ENCODE measurements around the gene PITX1.
A peak's percentile ranks its signal among the peaks of the same experiment; 100 is the strongest.

Gene PITX1

DNA sequence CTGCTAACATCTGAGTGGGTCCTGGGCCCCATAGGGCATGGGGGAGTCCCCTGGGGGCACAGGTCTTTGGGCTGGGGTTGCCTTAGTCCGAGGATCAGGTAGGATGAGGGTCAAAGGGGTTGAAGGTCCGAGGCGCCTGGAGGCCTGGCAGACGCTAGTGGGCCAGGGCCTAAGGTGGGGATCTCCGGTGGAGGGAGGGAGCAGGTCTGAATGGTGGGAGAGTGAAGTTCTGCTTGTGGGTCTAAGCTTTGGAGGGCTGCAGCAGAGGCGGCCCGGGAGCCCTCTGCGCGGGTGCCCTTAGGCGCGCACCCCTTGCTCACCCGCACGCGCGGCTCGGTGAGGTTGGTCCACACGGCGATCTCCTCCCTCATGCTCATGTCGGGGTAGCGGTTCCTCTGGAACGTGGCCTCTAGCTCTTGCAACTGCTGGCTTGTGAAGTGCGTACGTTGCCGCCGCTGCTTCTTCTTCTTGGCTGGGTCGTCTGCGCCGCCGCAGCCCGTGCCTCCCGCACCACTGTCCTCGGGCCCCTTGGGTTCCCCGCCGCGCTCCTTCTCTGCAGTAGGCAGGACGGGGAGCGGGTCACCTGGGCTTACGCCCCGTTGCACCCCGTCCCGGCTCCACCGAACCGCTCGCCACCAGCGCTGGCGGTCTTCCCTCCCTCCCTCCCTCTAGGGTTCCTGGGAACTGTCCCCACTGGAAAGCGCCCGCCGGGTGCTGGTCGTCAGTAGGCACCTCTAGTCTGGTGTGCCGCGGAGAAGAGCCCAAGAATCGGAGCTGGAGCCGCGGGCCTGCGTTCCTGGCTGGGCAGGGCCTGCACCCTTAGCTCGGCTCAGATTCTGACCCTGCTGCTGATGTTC, 2.8 kb downstream of the PITX1 start:
- DNase-seq (ENCODE audit: low read depth, low spot score), result no peak
- H3K27ac ChIP-seq, result peak overlapping the region; percentile 94

DNA sequence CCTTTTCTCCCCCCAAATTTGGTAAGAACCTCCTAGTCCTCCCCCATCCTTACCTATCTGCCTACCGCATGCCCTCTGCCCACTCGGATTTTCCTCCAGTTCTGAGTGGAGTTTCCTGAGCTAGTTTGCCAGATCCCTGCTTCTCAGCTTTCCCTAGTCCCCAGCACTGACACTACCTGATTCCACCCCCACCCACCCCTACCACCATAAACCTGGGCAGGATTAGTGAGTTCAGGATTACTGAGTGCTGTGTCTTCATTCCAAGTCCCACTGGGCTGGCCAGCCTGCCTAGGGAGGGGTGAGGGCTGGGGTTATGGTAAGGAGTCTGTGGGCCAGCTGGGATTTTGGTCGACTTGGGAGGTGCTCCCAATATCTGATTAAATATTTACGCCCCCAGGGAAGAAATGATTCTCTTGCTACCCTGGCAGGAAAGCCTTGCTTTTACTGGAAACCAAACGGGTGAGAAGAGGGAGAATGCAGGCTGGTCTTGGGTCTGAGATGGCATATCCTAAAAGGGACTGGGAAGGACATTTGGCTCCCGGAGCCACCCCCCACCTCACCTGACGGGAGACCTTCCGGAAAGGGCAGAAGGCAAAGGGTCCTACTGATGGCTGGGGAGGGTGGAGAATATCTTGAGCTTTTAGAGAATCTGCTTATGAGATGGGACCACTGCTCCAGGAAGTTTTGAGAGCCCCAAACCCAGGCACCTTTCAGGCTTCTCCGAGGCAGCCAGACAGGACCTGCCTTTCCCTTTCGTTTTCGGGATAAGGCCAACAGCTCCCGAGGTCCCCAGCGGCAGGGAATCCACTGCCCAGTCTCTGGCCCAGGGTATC, 3.7 kb downstream of the PITX1 start:
- H3K27ac ChIP-seq, result peak overlapping the region; percentile 94
- DNase-seq (ENCODE audit: low read depth, low spot score), result no peak

DNA sequence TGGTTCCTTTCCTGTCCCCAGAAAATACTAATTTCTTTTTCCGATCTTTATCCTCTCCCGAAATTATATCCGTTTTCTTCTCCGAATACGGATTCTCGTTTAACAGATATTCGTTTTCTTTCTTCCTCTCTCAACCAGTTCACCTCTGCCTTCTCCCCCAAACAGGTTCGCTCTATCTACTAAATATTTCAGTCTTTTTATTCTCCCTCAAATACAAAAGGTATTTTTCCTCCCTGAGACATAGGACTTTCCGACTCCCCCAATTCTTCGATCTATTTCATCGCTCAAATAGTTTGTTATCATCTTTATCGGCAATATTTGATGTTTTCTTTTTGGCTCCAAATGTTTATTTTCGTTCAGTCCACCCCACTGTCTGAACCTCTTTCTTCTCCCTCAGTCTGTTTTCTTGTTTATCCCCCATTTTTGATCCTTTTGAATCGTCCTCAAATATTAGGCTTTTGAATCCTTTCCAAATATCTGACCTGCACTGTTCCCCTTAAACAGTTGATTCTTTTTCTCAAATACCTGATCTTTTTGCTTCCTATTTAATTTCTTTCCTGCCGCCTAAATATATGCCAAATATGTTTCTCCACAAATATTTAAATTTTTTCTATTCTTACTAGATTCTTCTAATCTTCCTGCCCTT, 4.4 kb downstream of the PITX1 start:
- no peak for DNase-seq (ENCODE audit: low read depth, low spot score)
- H3K27ac ChIP-seq, result peak overlapping the region; percentile 94

DNA sequence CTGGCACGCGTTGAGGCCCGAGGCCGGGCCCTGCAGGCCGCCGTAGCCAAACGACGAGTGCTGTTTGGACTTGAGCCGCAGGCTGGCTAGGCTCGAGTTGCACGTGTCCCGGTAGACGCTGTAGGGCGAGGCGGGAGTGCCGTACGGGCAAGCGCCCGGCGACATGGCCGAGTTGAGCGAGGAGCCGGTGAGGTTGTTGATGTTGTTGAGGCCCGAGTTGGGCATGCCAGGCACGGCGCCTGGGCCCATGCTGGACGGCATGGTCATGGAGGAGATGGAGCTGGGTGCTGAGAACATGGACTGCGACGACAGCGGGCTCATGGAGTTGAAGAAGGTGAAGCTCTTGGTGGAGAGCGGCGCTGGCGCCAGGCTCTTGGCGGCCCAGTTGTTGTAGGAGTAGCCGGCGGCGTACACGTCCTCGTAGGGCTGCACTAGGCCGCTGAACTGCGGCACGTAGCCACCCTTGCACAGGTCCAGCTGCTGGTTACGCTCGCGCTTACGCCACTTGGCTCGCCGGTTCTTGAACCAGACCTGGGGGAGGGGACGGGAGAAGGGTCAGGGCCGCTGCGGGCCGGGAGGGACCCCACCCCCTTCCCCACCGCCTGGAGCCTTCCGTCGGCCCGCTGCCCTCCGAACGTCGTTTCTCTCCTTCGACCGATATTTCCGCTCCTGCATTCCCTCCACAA, 5.1 kb downstream of the PITX1 start:
- peak overlapping the region; percentile 94 for H3K27ac ChIP-seq
- DNase-seq (ENCODE audit: low read depth, low spot score), result no peak

DNA sequence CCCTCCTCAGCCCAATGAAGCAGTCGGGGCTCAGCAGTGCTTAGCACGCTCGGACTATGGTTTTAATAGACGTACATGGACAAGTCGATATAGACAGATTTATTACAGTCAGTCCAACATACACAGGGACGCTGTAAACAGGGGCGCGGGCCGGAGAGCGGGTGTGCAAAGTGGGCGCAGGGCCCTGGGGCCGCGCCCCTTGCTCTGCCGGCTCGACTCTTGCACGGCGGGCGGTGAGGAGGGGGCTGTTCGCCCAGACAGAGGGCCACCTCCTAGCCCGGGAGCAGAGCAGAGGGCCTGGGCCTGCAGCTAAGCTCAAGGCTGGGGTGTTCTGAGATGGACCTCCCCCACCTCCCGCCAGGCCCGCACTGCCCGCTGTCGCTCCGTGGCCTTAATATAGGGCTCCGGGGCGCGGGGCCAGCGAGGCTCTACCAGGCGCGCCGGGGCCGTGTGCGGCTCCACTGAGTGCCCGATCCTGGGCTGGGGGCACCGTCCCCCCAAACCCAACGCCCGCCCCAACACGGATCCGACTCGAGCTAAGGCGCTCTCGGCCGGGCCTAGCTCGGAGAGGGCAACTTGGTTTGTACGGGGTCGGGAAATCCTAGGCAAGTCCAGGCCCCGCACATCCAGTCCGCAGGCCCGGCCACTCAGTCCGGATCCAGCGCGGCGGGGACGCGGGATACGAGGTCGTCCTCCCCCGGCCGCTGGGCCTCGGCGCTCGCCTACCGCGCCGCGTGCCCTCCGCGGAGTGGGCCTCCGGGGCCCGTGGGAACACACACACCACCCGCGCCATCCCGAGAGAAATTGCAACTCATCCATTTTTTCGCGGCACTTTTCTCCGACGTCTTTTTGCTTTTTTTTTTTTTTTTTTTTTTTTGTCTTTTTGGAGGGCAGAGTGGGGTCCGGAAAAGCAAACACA, 6.1 kb downstream of the PITX1 start:
- DNase-seq (ENCODE audit: low read depth, low spot score), result no peak
- peak overlapping the region; percentile 94 for H3K27ac ChIP-seq

DNA sequence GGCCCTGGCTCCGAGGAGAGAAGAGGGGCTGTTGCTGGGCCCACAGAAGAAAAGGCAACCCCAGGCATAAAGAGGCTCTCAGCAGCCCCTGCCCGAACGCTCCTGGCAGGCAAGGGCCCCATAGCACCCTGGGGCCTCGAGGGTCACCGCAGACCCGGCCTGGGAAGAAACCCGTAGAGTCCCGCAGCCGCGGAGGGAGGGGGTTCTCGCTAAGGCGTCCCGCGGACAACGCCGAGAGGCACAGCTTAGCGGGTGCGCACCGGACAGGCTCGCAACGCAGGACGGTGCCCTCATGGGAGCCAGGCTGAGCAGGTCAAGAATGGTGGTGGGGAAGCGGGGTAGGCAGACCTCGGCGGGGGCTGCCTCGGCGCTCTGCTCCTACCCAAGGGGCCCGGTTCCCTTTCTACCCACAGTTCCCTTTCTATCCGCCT, 6.7 kb downstream of the PITX1 start:
- DNase-seq (ENCODE audit: low read depth, low spot score), result no peak
- peak overlapping the region; percentile 94 for H3K27ac ChIP-seq

DNA sequence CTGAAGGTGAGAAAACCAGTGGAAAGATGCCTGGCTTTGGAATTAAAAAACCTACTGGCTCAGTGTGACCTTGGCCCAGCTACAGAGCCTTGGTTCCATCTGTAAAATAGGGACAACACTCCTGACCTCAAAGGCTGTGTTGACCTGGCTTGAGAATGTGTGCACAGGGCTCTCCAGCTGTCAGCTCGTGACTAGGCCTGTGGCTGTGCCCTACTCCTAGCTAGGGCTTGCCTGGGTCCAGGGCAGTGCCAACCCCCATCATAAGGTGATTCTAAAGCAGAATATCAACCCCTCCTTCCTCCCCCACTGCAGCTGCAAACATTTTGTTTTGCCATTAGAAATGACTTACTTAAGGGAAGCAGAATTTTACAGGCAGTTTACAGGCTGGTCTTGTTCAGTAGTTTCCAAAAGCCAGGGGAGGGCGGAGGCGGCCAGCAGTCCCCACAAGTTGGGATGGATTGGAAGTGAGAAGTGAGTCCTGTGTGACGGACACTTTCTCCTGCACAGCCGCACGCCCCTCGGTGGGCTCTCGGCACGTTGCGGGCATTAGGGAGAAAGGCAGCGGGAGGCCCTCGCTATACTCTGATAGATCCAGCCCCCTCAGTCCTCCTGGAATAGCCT, 7.3 kb downstream of the PITX1 start:
- no peak for DNase-seq (ENCODE audit: low read depth, low spot score)
- H3K27ac ChIP-seq, result peak overlapping the region; percentile 94

DNA sequence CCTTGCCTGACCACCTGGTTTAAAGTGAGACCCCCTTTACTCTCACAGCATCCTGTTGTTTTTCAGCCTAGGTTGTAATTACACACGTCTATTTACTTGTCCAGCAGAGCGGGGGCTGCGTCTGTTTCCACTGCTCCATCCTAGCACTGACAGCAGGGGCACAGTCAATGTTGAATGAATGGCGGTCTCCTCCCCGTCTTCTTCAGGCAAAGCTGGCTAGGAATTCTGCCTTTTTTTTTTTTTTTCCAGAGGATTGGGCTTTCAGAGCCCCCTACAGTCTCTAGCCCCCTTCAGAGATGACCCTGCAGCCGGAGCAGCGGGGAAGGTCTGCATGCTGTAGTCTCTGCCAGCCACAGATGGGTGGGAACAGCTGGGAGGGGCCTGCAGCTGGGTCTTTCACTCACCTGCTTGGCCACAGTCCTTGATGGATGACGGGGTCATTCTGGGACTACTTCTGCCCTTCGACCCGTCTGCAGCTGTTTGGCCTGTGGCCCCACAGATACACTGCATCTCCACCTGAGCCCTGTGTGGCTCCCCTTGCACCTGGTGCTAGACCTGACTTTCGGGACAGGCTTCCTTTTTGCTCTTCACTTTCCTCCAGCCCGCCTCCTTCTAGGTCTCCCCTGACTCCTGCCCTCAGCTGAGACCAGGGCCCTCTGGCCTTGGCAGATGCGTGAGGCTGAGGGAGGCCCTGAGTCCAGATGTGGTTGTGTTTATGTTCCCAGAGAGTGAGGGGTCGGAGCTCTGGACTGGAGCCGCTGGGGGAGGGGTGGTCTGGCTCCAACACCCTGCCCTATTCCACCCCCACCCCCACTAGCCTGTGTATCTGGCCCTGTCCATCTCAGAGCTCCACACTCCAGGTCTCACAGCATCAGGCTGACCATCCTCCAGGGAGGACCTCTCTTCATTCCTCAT, 8.0 kb downstream of the PITX1 start:
- DNase-seq (ENCODE audit: low read depth, low spot score), result no peak
- H3K27ac ChIP-seq, result peak overlapping the region; percentile 94

DNA sequence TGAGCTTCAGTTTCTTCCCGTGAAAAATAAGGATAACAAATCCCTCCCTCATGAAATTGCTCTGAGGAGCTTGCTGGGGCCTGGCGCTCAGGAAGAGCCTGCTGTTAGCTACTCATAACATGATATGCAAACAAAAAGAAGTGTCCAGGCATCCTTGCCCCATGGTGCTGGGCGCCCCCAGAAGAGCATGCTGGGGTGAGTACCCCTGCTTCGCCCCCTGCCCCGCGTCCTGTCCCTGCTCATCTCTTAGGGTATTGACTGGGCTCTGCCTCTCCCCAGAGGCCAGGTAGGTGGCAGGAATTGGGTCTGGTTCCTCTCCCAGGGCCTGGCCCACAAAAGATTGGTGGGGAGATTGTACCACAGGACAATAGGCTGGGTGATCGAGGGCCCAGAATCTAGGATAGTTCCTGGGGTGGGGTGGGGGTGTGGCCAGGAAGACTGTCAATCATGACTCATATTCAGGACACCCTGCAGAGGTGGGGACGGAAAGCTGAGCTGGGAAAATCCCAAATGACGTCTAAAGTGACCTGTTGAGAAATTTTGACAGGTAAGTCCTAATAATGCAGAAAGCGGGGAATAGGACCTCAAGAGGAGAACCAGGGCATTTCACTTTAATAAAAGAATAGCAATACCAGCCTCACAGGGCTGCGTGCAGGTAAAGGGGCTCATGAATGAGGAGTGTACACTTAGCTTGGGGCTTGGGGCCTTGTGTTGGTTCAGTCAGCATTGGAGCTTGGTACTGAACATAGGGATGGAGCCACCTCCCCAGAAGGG, 8.9 kb downstream of the PITX1 start:
- peak; percentile 81 for DNase-seq (ENCODE audit: low read depth, low spot score)
- H3K27ac ChIP-seq, result peak overlapping the region; percentile 94

DNA sequence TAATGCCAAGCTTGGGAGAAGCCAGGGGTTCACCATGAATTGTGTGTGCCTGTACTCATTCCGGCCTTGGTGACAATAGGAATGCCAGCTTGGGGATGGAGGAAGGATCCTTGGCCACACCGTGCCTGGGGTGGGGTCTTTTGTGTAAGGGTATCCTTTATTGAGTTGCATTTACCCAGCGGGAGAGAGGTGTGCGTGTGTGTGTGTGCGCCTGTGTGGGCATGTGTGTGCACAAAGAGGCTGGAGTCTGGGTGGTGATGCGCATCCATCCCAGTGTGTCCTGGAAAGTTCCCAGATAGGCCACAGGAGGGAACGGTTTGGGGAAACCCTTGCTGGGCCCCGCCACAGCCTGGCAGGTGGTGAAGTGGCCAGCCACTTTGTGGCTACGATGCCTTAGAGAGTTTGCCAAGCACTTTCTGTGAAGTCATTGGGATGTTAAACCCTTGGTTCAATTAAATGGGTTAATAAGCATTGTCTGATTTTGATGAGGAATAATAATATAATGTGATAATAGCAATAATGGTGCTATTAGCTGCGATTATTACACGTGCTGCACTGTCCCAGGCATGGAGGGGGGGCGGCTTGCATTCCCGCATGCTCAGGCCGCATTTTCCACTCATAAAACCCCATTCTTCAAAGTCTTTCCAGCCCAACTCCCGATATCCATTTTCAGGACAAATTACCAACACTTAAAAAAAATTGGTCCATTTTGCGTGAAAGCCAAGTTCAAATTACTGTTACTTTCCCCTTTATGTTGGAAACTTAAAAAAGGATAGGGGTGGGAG, 13.7 kb downstream of the PITX1 start:
- DNase-seq (ENCODE audit: low read depth, low spot score), result no peak

DNA sequence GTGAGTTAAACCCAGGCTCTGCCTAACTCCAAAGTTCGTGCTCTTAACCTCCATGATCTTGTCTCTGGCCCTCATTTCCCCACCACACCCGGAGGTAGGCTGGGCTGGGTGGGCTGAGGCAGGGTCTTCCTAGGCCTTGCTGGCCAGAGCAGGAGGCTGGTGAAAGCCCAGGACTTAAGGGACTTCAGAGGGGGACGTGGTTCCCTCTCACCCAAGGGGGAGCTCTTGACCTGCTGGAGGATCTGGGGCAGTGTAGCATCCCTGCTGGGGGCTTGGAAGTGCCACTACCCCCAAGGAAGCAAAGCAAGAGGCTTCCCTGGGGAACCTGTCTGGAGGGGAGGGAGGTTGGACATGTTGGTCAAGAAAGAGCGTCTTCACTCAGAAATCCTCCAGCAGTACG, 14.7 kb downstream of the PITX1 start:
- no peak overlapping the region for H3K27ac ChIP-seq
- DNase-seq (ENCODE audit: low read depth, low spot score), result no peak

More for the DNA sequence above, 13.7 kb downstream of the PITX1 start:
- H3K27ac ChIP-seq, result no peak overlapping the region

DNA sequence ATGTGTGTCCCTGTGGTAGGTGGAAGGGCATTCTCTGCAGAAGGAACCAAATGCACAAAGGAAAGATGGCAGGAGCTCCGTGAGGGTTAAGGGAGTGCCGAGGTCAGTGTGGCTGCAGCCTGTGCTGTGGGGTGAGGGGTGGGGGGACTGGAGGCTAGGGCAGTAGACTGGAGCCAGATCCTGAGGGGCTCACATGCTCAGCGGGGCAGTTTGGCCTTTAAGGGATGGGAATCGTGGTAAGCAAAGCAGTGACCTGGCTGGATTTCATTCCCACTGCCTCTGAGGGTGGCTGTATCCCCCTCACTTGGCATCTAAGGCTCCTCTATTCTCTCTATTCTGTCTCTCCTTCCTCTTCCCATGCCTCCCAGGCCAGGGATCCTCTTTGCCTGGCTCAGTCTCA, 15.6 kb downstream of the PITX1 start:
- H3K27ac ChIP-seq, result no peak overlapping the region
- DNase-seq (ENCODE audit: low read depth, low spot score), result no peak

DNA sequence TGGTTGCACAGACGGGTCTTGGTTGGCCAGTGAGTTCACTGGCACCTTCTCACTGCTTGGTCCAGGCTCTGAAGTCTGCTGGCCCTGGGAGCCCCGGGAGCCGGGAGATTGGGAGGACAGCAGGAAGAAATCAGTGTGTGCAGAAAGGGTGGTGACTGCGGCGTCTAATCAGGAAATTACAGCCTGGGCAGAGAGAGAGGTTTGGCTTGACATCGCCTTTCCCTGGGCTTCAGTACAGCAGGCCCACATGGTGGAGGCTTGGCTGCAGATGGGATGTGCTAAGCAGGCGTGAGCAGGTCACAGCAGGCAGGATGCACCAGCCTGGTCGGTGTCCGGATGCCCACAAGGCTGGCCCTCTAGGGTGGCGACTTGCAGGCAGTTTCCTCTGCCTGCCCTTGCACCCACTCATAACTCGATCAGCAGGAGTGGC, 17.2 kb downstream of the PITX1 start:
- H3K27ac ChIP-seq, result no peak overlapping the region
- DNase-seq (ENCODE audit: low read depth, low spot score), result no peak

DNA sequence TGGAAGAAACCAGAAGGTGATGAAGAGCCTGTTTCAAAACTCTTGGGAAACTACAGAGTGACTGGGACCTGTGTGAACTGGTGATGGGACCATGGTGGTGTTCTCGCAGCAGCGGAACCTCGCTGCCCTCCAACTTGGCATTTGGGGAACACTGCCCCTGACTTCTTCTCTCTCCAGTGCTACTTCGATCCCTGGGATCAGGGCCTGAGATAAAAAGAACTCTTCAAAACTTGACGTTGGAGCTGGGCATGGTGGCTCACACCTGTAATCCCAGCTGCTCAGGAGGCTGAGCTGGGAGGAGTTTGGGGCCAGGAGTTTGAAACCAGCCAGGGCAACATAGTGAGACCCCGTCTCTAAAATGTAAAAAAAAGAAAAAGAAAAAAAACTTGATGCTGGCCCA, 18.1 kb downstream of the PITX1 start:
- H3K27ac ChIP-seq, result no peak overlapping the region
- DNase-seq (ENCODE audit: low read depth, low spot score), result no peak

DNA sequence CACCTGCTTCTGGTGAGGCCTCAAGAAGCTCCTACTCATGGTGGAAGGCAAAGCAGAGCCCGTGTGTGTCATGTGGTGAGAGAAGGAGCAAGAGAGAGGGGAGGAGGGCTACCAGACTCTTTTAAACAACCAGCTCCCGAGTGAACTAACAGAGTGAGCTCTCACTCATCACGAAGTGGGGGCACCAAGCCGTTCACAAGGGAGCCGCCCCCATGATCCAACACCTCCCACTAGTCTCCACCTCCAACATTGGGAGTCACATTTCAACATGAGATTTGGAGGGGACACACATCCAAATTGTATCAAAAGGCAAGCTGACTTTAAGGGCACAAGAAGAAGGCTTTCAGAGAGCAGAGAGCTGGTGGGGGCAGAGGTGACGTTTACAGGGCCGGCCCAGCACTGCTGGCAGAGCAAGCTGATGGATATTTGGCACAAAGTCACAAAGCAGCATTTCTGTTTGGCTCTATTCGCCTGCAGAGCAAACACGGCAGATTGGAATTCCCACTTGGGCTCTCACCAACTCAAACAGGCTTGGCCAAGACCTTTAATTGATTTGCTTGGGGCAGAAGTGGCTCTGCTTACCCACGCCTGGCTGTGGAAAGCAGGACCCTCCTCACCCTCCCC, 20.0 kb downstream of the PITX1 start:
- DNase-seq (ENCODE audit: low read depth, low spot score), result no peak
- no peak overlapping the region for H3K27ac ChIP-seq

DNA sequence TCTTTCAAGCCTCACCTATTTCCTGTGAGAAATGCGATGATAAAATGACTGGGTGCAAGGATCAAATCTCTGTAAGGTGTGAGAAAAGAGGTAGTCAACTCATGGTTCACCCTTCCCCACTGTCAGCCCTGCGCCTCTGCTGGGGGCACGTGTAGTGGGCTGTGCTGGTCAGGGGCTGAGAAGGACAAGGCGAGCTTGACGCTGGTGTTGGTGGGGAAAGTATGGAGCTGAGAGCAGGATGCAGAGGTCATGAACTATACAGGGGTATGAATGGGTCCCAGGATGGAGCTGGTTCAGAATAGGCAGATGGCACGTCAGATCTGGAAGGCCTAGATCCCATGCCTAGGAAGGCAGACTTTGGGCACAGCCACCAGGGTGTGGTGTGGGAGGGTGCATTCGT, 20.6 kb downstream of the PITX1 start:
- H3K27ac ChIP-seq, result no peak overlapping the region
- no peak for DNase-seq (ENCODE audit: low read depth, low spot score)

Measured in epithelial cell of prostate (primary cell).